ENCODE measurements around the gene STX16.
A peak's percentile ranks its signal among the peaks of the same experiment; 100 is the strongest.

STX16 gene

GRCh38 chr20:58677808-58678207 lies 26.7 kb downstream of the STX16 start:
- no peak for DNase-seq

DNA sequence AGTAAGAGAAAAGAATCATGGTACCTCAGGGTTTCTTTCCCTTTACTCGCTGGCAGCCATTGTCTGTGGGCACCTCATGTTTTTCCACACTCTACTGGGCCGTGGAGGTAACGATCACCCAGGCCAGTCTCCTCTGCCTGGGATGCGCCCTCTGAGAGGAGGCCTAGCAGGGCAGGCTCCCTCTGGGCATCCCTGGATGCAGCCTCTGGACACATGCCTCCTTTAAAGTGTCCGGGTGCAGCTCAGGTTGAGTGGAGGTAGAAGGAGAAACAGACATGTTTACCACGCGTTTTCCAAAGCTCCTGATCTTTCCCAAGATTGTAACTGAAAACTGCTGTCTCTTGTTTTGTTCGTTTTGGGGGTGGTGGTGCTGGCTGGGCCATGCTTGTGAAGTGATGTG lies 27.7 kb downstream of the STX16 start:
- no peak for DNase-seq

- no peak for DNase-seq
Measured at GRCh38 chr20:58682656-58683531, 31.8 kb downstream of the STX16 start.

GRCh38 chr20:58684291-58684690 lies 33.2 kb downstream of the STX16 start:
- DNase-seq = no peak

DNA sequence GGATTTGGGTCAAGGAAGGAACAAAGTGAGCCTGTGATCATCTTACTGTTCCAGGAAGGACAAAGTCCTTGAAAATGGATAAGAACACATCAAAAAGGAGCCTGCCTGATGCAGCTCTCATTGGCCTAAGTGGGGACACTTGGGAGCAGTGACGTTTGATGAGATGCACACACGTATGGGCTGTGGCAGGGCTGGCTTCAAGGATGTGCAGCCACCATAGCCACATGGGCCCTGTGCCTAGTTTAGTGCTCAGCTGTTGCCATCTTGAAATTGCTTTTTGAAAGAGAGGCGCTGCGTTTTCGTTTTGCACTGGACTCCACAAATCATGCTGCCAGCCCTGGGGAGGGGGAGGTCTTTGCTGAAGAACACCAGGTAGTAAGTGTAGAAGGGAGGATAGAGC lies 34.9 kb downstream of the STX16 start:
- DNase-seq = no peak

DNA sequence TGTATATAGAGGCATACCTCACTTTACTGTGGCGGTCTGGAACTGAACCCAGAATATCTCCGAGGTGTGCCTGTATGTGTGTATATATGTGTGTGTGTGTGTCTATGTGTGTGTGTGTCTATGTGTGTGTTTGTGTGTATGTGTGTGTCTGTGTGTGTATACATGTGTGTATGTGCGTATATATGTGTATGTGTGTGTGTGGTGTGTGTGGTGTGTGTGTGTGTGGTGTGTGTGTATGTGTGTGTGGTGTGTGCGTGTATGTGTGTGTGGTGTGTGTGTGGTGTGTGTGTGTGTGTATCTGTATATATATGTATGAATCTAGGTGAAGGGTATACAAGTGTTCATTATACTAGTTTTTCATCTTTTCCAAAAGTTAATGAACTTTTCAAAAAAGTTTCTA lies 37.3 kb downstream of the STX16 start:
- DNase-seq = no peak

- DNase-seq = peak; percentile 75
Measured at GRCh38 chr20:58688840-58689239, 37.8 kb downstream of the STX16 start.

- DNase-seq = peak; percentile 62
Measured at GRCh38 chr20:58690396-58691135, 39.5 kb downstream of the STX16 start.

GRCh38 chr20:58691773-58692578 lies 40.9 kb downstream of the STX16 start:
- DNase-seq = peak; percentile 53

DNA sequence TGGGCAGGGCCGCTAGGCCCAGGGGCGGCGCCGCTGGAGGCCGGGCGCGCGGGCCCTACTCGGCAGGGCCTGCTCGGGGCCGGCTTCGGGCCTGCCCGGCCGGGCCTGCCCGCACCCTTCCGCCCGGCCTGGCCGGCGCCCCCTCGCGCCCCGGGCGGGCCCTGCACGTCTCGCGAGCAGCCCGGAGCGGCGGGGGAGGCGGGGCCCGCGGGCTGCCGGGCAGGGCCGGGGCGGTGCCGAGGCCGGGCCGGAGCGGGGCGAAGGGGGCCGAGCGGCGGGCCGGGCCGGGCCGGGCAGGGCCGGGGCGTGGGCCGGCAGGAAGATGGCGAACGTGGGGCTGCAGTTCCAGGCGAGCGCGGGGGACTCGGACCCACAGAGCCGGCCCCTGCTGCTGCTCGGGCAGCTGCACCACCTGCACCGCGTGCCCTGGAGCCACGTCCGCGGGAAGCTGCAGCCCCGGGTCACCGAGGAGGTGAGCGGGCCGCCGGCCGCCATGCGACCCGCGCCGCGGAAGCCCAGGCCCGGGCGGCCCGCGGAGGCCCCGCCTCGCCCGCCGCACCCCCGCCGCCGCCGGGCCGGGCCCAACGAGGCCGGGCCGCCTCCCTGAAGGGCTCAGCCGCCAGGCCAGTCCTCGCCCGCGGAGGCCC lies 41.6 kb downstream of the STX16 start, which contains the start of gene NPEPL1:
TSS of gene NPEPL1 (plus strand) at position 222 of the 647 bp plus-strand sequence. CDS start at position 323, 101 bp downstream.
- peak; percentile 76 for DNase-seq

DNA sequence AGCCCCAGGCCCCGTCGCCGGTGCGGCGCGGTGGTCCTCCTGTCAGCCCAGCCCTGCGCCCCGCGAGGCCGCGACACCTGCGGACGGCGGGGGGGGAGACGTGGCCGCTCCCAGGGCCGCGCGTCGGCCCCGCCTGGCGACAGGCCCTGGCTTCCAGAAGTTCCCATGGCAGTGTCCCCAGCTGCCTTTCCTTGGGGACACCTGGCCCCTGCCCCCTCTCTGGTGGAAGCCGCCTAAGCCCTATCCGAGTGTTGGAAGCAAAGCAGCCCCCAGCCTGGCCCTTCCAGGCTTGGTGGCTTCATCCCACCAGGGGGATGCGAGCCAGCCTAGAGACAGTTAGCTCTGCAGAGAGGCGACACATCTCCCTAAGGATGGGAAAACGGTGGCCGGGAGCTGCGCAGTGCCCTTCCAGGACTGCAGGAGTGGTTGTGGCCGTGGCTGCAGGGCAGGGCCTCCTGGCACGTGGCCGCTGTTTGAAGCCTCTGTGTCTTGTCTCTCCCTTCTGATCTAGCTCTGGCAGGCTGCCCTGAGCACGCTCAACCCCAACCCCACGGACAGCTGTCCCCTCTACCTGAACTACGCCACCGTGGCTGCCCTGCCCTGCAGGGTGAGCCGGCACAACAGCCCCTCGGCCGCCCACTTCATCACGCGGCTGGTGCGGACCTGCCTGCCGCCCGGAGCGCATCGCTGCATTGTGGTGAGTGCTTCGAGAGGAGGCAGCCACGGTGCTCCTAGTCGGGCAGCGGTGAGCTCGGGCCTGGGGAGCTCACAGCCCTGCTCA lies 42.3 kb downstream of the STX16 start:
- peak; percentile 60 for DNase-seq

DNA sequence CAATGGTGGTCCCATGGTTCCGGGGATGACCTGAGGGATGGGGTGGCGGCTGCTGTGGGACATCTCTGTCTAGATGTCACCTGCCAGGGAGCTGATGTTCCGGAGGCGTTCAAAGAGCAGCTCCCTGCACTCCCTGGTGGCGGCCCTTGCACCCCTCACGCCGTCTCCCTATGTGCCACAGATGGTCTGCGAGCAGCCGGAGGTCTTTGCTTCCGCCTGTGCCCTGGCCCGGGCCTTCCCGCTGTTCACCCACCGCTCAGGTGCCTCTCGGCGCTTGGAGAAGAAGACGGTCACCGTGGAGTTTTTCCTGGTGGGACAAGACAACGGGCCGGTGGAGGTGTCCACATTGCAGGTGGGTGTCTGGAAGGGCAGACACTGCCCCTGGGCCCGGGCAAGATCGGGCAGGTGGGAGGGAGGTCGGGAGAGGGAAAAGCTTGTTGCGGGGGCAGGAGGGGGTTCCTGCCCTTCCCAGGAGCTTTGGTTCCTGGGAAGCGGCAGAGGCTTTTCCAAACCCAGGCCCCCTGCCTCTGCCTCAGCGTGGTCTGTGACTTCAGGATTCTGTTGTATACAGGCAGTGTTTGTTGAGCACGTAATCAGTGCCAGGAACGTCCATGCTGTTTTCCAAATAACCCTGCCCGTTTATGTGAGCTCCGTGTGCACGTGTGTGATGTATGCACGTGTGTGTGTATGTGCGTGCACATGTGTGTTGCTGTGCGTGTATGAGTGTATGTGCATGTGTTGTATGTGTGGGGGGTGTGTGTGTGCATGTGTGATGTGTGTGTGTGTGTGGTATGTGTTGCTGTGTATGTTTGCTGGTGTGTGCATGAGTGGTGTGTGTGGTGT lies 43.4 kb downstream of the STX16 start:
- peak; percentile 39 for DNase-seq

GRCh38 chr20:58695084-58695722 lies 44.1 kb downstream of the STX16 start:
- DNase-seq = peak; percentile 39

DNA sequence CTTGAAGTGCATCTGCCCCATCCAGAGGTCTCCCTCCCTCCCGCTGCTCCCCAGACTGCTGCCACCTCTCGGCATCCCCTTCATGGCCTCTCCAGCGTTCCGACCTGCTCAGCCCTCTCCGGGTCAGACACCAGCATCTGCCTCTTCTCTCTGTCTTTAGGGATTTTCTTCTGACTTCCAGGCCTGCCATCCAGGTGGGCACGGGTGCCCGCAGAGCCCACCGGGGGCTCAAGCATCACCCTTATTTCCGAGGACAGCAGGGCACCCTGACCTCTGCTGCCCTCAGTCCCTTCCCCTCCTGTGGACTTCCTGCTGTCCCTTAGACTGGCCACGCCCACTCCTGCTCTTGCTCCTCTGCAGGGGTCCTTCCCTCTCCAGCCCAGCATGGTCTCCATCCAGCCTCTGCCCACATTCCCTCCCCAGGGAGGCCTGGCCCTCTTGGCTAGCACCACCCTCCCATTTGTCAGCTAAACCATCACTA lies 44.9 kb downstream of the STX16 start:
- DNase-seq = peak; percentile 13

DNA sequence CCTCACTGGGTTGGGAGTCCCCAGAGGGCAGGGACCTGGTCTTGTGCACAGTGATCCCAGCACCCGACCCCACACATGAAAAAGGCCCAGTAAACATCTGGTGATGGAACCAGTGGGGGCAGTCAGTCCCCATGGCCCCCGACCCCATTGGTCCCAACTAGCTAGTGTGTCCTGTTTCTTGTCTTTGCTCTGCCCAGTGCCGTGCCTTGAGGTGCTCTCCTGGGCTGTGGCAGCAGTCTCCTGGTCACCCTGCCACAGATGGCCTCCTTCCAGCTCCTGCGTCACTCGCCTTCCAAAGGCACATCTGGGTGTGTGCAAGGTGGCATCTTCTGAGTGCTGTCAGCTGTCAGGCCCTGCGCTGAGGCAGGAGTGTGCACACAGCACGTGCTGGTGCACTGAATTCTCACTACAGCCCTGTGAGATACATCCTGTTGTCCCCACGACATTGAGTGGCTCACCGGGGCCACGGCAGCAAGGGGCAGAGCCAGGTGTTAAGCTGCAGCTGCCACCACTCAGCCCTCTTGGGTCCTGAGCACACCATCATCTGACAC lies 45.4 kb downstream of the STX16 start:
- peak; percentile 36 for DNase-seq

DNA sequence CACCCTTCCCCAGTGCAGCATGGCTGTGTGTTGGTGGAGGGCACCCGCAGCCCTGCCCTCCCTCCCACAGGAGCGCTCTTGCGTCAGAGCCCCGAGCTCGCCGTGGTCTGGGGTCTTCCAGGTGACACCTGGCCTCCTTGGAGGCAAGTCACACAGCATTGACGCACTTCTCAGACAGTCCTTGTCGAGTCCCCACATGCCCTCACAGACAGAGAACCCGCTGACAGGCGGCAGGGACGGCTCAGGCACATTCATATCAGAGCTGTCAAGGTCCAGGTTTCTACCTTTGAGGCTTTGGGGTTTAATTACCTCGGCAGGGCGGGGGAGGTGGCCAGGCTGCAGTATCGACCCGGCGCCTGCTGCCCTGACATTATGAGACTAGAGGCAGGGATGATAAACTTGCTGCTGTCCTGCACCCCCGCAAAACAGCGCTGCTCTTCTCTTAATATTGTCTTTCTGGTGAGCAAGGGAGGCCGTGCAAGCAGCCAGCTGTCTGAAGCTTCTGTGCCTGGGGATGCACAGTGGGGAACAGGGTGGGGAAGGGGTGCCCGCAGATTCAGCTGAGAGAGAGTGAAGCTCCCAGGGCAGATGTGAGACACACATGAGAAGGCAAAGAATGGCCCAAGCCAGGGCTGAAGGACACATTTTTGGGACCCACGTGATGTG lies 46.3 kb downstream of the STX16 start:
- peak; percentile 29 for DNase-seq

DNA sequence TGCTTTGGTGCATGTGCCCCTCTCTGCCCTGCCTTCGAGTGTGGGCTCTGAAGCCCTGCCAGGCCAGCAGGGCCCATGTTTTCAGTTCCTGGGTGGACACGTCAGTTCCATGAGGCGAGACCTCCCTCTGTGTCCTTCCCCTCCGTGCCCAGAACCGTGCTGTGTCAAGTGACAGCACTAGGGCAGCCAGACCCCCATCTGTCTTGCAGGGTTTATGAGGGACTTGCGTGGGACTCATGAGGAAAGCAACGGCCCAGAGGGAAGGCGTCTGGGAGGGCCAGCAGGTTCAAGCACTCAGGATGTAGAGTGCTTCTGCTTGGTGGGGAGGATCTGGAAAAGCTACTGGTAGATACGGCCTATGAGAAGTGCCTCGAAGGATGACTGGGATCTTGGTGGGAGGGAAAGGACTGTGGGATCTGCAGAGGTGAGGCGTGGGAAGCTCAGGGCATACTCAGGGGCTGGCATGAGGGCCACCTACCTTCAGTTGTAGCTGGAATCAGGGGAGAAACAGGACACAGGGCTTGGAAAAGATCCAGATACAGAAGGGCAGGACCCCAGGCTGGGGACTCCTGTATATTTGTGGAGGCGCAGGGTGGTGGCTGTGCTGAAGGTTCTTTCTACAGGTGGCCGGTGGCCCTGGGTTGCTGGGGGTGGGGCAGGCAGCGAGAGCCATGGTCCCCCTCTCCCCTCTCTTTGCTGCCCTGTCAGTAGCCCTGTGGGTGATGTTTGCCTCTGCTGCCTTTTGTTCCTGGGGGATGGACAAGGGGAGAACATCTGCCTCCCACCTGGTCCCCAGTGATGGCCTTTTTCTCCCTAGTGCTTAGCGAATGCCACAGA lies 47.0 kb downstream of the STX16 start:
- DNase-seq = peak; percentile 32

Data from right forelimb (tissue), 1 donor.